Measurements from ENCODE around the gene PAK4.
"Not testable (repeated sequence)": the region's sequence is repeated elsewhere in the genome, so short reads cannot be mapped to it uniquely, and the experiment has no call there.

Gene PAK4

DNA sequence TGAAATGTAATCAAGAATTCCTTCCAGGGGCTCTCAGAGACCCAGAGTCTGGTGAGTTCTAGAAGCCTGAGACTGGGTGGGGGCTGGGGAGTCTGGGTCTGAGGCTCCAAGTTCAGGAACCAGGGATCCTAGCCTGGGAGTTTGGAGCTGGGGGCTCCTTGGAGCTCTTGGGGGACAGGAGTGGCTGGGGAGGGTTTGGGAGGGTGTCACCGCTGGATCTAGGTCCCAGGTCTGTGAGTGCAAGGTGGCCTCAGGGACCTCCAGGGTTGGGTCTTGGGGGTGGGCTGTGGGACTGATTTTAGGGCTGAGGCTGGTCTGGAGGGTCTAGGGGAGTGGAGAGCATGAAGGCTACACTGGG is 77.4 kb downstream of the PAK4 start:
- no peak for DNase-seq (ENCODE audit: low read depth in 1 of 2, low spot score in 1 of 2)

DNA sequence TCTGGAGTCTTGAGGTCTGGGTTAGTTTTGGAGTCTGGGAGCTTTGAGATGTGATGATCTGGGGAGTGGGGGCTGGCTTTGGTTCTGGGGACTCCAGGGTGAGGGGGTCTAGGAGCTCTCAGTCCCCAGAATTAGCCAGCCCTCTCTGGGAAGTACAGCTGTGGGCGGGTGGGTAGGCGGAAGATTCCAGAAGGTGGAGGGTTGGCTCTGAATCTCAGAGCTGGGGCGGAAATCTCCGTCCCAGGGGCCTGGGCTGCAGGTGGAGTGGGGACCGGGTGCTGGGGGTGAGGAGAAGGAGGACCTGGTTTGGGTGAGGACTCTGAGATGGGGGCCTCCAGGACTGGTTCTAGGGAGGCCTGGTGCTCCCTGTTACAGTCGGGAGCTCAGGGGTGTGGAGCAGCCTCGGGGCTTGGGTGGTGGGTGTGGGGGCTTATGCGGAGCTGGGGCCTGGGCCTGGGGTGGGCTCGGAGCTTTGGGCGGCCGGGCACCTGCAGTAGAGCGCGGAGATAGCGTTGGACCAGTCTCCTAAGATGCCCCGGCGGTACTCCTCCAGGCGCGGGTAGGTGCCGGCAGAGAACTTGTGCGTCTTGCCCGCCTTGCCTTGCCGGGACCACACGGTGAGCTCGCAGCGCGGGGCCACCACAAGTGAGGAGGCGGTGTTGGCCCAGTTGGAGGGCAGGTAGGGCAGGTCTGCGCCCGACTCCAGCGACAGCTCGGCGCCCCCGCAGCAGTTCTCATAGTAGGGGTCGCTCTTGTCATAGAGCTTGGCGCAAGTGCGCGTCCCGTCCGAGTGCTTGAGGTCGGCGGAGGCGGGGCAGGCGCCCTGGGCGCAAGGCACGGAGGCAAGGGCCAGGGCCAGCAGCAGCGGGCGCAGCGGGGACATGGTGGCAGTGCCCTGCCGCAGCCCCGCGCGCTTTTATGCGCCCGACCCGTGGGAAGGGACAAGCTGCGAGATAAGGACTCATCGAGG is 78.1 kb downstream of the PAK4 start, which contains the start of gene SYCN:
SYCN (minus strand) TSS at position 892 of the 970 bp plus-strand sequence; CDS start at position 883, 9 bp downstream.
- no peak for DNase-seq (ENCODE audit: low read depth in 1 of 2, low spot score in 1 of 2)

DNA sequence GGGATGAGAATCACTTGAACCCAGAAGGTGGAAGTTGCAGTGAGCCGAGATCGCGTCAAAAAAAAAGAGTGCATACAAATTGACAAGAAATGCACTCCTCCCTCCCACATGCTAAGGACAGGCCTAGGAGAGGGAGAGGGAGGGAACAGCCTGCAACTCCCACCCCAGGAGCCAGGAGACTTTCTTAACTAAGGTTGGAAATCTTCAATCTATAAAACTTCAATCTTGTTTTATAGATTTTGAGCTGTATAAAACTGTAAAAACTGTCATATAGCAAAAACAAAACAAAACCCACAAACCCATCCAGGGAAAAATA is 79.8 kb downstream of the PAK4 start:
- no peak for DNase-seq (ENCODE audit: low read depth in 1 of 2, low spot score in 1 of 2)

DNA sequence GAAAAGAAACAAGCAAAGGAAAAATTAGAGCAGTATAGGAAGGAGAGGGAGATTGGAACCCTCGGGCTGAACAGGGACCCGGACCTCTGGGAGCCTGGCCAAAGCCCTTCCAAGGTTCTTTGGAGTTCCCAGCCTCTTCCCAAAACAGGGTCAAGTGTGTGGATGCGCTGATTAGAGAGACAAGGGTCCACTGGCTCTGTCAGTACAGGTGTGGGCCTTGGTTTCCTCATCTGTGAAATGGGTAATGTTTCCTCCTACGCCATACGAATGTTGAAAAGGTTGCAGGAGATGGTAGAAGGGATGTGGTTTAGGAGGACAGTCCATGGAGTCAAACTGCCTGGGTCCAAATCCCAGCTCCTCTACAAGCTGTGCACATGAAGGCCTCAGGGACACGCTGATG is 80.5 kb downstream of the PAK4 start:
- DNase-seq (ENCODE audit: low read depth in 1 of 2, low spot score in 1 of 2): no peak

DNA sequence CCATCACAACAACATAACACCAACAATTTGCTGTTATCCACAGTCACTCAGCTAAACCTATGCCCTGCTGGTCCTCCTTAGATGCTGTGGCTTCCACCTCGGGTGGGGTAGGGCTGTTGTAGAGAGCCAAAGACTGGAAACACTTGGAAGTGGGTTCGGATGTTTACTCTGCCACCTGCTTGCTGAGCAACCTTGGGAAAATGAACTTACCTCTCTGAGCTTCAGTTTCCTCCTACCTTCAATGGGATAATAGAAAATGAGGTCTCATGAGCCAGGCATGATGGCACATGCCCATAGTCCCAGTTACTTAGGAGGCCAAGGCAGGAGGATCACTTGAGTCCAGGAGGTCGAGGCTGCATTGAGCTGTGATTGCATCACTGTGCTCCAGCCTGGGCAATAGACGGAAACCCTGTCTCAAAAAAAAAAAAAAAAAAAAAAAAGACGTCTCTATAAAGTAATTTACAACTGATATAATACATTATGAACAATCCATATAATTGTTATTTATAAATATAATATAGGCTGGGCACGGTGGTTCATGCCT is 81.8 kb downstream of the PAK4 start:
- DNase-seq (ENCODE audit: low read depth in 1 of 2, low spot score in 1 of 2): no peak

DNA sequence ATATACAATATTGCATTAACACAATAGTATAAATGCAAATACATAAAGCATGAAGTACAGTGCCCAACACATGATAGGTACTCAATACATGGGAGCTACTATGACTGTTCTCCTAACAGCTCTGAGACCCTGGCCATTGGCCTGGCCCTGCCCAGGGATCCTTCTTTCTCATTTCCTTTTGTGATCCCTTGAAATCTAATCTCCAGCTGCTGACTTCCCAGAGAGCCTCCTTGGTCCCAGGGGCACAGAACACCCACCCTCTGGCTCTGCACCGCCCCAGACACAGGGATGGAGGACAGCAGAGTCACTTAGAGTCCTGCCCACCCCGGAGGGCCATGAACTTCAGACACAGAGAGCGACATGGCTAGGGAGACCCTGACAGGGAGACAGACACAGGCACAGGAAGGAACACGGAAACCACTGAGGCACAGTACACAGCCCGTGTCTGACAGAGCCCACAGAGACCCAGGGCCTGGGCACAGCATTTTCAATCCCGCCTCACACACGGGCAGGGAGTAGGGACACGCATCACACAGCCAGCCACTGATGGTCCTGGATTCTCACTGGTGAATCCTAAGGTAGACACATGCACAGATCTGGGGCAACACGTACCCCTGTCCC is 82.7 kb downstream of the PAK4 start:
- no peak for DNase-seq (ENCODE audit: low read depth in 1 of 2, low spot score in 1 of 2)

DNA sequence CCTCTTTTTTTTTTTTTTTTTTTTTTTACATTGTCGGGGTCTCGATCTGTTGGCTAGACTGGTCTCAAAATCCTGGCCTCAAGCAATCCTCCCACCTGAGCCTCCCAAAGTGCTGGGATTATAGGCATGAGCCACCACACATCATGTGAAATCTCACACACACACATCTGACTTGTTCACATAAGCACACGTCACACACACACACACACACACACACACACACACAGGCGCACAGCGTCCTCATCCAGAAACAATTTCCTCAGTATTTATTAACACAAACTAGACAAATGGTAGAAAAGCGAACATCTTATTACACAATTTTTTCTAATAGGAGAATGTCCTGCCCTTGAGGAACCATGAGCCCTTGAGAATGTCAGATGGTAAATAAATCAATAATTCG is 83.6 kb downstream of the PAK4 start:
- DNase-seq (ENCODE audit: low read depth in 1 of 2, low spot score in 1 of 2): no peak

DNA sequence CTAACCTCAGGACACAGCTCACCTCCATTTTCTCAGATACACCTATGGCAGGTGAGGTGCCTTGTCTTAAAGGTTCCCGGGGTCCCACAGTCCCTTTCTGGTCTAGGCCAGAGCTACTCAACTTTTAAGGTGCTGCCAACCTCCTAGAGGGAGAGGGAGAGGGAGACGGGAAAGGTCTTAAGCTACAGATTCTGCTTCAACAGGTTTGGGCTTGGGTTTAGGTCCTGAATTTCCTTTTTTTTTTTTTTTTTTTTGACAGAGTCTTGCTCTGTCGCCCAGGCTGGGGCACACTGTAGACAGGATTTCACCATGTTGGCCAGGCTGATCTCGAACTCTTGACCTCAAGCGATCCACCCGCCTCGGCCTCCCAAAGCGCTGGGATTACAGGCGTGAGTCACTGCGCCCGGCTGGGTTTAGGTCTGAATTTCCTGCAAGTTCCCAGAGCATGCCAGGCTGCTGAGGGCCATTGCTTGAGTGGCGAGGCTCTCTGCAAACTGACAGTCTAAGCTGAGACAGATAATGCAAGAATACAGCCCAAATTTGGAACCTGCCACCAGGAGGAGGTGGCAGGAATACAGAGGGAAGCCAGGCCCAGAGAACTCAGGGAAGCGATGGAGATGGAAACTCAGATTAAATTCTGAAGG is 86.3 kb downstream of the PAK4 start:
- no peak for DNase-seq (ENCODE audit: low read depth in 1 of 2, low spot score in 1 of 2)

DNA sequence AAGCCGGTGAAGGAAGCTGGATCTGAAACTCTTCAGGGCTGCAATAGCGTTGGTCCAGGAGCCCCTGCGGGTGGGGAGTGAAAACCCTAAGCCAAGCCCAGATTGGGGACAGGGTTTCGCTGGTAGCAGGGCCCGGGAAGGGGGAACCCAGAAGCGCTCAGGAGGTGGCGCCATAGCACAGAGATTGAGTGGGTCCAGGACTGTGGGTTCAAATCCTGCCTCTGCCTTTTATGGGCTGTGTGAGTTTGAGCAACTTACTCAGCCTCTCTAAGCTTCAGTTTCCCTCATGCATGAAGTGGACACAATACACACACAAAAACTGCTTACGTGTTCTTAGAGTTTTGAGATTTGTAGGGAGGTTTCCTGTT is 86.8 kb downstream of the PAK4 start:
- peak; percentile 35 to 43 for DNase-seq (ENCODE audit: low read depth in 1 of 2, low spot score in 1 of 2)

DNA sequence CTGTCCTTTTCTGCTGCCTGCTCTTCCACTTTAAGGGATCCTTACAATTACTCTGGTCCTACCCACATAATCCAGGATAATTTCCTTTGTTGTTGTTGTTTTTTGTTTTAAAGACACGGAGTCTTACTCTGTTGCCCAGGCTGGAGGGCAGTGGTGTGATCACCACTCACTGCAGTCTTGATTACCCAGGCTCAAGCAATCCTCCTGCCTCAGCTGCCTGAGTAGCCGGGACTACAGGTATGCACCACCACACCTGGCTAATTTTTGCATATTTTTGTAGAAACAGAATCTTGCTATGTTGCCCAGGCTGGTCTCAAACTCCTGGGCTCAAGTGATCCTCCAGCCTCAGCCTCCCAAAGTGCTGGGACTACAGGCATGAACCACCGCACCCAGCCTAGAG is 89.7 kb downstream of the PAK4 start:
- not testable (repeated sequence) for DNase-seq (ENCODE audit: low read depth in 1 of 2, low spot score in 1 of 2)

DNA sequence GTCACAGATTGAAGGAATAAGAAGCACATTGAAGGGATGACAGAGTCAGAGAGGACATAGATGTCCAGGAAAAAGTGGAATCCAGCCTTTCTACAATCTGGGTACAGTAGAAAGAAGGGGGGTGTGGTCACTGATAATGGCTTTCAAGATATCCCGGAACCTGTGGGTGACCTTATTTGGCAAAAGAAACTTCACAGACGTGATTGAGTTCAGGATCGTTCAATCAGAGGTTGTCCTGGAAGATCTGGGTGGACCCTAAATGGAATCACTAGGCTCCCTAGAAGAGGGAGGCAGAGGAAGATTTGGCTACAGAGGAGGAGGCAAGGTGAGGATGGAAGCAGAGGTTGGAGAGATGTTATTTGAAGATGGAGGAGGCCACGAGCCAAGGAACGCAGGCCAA is 91.5 kb downstream of the PAK4 start:
- DNase-seq (ENCODE audit: low read depth in 1 of 2, low spot score in 1 of 2): no peak

DNA sequence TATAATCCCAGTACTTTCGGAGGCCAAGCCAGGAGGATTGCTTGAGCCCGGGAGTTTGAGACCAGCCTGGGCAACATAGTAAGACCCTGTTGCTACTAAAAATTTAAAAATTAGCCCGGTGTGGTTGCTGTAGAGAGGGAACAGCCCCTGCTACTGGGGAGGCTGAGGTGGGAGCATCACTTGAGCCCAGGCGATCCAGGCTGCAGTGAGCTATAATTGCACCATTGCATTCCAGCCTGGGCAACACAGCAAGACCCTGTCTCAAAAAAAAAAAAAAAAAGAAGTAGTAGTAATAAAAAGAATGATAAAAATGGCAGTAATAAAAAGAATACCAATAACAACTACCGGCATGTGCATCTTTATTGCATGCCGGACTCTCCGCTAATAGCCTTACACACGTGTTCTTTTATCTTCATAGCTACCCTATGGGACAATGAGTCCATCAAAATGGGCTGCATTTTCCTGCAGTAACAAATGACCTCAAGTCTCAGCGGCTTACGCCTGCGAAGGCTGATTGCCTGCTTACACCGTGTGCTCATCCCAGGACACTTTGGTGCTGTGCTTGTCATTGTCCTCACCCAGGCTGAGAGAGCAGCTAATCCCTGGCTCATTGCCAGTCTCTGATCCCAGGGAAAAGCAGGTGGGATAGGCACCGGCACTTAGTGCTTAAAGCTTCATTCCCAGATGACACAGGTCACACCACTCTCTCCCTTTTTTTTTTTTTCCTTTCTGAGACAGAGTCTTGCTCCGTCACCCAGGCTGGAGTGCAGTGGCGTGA is 92.8 kb downstream of the PAK4 start:
- no peak for DNase-seq (ENCODE audit: low read depth in 1 of 2, low spot score in 1 of 2)

DNA sequence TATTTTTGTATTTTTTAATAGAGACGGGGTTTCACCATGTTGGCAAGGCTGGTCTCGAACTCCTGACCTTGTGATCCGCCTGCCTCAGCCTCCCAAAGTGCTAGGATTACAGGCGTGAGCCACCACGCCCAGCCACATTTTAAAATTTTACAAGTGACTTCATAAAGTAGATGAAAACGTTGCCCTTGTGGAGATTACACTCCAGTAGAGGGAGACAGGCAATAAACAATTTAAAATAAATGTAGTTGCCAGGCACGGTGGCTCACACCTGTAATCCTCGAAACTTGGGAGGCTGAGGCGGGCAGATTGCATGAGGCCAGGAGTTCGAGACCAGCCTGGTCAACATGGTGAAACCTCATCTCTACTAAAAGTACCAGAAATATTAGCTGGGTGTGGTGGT is 93.5 kb downstream of the PAK4 start:
- not testable (repeated sequence) for DNase-seq (ENCODE audit: low read depth in 1 of 2, low spot score in 1 of 2)

DNA sequence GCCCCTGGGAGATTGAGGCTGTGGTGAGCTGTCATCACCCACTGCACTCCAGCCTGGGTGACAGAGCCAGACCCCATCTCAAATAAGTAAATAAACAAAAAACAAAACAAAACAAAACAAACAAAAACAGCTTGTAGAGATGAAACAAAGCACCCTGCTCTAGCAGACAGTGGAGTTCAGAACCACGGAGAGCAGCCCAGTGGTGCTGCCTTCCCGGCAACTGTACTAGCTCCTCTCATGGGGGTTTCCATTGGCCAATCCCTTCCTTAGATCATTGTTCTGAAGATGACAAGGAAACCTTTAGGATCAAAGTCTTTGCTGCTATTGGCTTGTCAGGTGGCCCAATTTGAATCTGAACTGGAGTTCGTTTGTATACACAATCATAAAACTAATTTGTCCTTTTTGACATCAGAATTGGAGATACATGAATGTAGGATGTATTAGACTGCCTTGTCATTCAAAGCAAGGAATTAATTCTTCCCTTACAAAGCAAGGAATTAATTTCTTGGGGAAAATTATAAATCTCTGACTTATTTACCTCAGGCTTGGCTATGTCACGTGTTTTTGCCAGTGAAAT is 98.2 kb downstream of the PAK4 start:
- no peak for DNase-seq (ENCODE audit: low read depth in 1 of 2, low spot score in 1 of 2)

DNA sequence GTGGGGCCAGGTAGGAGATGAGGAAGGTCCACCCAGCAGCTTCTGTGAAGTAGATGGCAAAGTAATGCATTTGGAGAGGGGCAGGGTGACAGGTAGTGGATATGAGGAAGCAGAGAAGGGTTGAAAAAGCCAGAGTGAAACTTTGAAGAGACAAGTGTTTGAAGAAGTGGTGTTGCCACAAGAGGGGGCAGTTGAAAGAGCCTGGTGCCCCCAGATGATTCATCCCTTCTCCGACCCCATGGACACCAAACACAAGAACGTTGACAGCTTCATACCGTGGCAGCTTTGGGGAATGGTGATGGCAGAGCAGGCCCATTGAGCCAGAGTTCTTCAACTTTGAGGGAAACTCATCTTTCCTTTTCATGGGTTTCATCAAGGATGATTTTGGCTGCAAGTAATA is 99.3 kb downstream of the PAK4 start:
- DNase-seq (ENCODE audit: low read depth in 1 of 2, low spot score in 1 of 2): no peak
